NT2/D1 (cell line): ENCODE data around the gene NUDCD2.

Experiments used
- DNase-seq: peaks from one replicate; pipeline ENCODE4 v3.0.0-alpha.2; 2011; ENCODE audit warnings: low read depth, low spot score
- H3K27me3 ChIP-seq: 2 replicates; pipeline ENCODE4 v1.6.0; 2011; ENCODE audit warnings: mild to moderate bottlenecking; ENCODE audit not compliant: insufficient read length, insufficient read depth
- H3K36me3 ChIP-seq: 2 replicates; pipeline ENCODE4 v1.6.1; 2011; ENCODE audit warnings: mild to moderate bottlenecking, low read length, mixed read lengths; ENCODE audit not compliant: insufficient read depth, insufficient read length
- H3K4me1 ChIP-seq: 2 replicates; pipeline ENCODE4 v1.5.1; 2011; ENCODE audit not compliant: insufficient read depth, insufficient read length
- H3K4me3 ChIP-seq: 2 replicates; pipeline ENCODE4 v1.5.1; 2011; ENCODE audit warnings: low read depth; ENCODE audit not compliant: insufficient read length
- H3K9ac ChIP-seq: 2 replicates; pipeline ENCODE4 v1.6.0; 2011; ENCODE audit warnings: low read depth; ENCODE audit not compliant: insufficient read length
- H3K9me3 ChIP-seq: 2 replicates; pipeline ENCODE4 v1.5.1; 2011; ENCODE audit warnings: mild to moderate bottlenecking, low read length; ENCODE audit not compliant: insufficient read depth
- SUZ12 ChIP-seq: IDR thresholded peaks from 2 replicates; pipeline ENCODE4 v1.6.1; 2011; ENCODE audit not compliant: insufficient read length, insufficient read depth; ENCODE audit errors: extremely low read depth
- YY1 ChIP-seq: IDR thresholded peaks from 2 replicates; pipeline ENCODE4 v1.6.1; 2011; ENCODE audit not compliant: insufficient read length, insufficient read depth
- ZNF274 ChIP-seq: IDR thresholded peaks from 2 replicates; pipeline ENCODE4 v1.6.1; 2011; ENCODE audit warnings: mild to moderate bottlenecking, low read depth, low read length

Gene NUDCD2

DNA sequence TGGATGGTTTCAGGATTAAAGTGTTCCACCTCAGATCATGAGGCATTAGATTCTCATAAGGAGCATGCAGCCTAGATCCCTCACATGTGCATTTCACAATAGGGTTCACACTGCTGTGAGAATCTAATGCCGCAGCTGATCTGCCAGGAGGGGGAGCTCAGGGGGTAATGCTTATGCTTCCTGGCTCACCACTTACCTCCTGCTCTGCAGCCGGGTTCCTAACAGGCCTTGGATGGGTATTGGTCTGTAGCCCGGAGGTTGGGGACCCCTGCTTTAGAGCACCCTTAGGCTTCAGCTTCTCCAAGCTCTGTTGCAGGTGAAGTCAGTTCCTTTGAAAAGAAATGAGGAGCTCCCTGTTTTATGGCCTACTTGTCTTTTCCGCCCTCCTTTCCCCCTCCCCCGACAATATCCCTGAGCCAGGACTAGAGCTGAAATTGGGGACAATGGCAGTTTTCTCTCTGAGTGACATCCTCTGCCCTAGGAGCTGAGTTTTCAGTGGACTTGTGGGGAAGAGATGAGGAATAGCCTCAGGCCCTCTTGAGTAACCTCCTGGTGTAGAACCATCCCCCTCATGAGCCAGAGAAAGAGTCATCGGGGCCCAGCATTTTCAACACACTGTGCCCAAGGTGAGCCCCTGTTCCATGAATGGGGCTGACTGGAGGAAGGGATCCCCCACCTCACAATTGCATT is 29.3 kb upstream of the NUDCD2 start:
- H3K27me3 ChIP-seq, result no peaks in the 10 kb centered on the region
- no peak overlapping the region for H3K9ac ChIP-seq
- H3K4me3 ChIP-seq, result no peak overlapping the region
- H3K4me1 ChIP-seq, result peaks cover 8% of the 10 kb centered on the region
- peaks cover 42% of the 10 kb centered on the region for H3K36me3 ChIP-seq
- TF ChIP-seq SUZ12 (no peak), ZNF274 (no peak), YY1 (no peak)
- H3K9me3 ChIP-seq, result no peaks in the 10 kb centered on the region
- DNase-seq, result no peak

DNA sequence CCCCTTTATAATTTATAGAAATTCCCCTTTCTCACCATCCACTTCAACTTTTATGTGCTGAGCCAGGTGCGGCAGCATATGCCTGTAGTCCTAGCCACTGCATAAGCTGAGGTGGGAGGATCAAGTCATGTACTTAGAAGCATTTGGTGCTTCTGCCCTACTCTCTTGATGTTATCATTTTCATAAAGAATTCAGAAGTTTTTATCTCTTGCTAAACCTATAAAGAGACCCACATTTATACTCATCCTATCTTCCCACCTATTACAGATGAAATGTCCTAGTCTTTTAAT is 19.0 kb upstream of the NUDCD2 start:
- Histone ChIP-seq H3K4me1 (no peaks in the 10 kb centered on the region), H3K27me3 (no peaks in the 10 kb centered on the region), H3K36me3 (peaks cover 75% of the 10 kb centered on the region), H3K4me3 (no peak overlapping the region), H3K9me3 (no peaks in the 10 kb centered on the region), H3K9ac (no peak overlapping the region)
- TF ChIP-seq YY1, result no peak
- TF ChIP-seq SUZ12, result no peak
- no peak for DNase-seq

DNA sequence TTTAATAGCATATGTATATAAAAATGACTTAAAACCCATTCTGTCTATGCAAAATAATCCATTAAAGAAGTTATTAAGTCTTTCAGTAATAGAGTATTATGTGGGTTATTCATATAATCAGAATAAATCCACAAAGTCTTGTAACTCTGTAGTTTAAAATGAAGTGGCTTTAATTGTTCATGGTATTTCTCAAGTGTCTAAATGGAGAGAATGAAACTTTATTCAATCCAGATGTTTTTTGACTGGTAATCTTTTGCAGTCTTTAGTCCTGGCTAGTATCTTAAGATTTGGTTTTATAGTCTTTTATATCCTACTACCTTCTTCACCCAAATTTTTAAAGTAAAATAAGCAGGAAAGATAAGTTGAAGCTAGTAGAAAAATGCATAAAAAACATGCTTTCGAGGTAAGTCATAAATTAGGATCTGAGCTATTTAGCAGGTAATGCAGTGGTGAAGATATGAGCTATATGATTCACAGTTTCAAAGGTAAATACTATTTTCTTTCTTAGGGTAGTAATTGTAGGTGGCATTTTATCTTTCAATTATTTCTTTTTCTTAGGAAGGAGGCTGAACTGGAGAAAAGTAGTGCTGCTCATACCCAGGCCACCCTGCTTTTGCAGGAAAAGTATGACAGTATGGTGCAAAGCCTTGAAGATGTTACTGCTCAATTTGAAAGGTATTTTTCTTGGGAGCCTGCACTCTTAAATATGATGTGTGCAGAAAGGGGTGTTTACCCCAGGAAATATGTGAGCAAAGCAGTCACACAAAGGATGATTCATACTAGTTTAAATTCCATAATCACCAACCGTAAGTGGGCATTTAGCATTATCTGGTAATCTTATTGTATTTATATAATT is 18.5 kb upstream of the NUDCD2 start:
- no peaks in the 10 kb centered on the region for H3K27me3 ChIP-seq
- no peak for DNase-seq
- TF ChIP-seq YY1, result no peak
- TF ChIP-seq SUZ12, result no peak
- no peak for TF ChIP-seq ZNF274
- H3K4me1 ChIP-seq, result no peaks in the 10 kb centered on the region
- no peak overlapping the region for H3K9ac ChIP-seq
- H3K36me3 ChIP-seq, result peaks cover 76% of the 10 kb centered on the region
- no peaks in the 10 kb centered on the region for H3K9me3 ChIP-seq
- H3K4me3 ChIP-seq, result no peak overlapping the region

DNA sequence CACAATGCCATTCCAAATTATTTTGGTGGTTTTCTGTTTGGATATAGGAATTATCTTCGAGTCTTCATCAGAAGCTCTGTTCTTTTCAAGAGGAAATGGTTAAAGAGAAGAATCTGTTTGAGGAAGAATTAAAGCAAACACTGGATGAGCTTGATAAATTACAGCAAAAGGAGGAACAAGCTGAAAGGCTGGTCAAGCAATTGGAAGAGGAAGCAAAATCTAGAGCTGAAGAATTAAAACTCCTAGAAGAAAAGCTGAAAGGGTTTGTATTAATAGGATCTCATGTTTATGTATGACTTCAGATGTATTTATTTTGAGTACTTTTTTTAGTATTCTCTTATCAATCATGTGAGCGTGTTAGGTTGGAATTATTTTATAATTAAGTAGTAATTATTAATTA is 15.5 kb upstream of the NUDCD2 start:
- H3K9ac ChIP-seq, result no peak overlapping the region
- no peak overlapping the region for H3K4me3 ChIP-seq
- TF ChIP-seq SUZ12, result no peak
- no peak for TF ChIP-seq YY1
- no peak for TF ChIP-seq ZNF274
- H3K9me3 ChIP-seq, result no peaks in the 10 kb centered on the region
- H3K4me1 ChIP-seq, result no peaks in the 10 kb centered on the region
- no peak for DNase-seq
- peaks cover 79% of the 10 kb centered on the region for H3K36me3 ChIP-seq
- H3K27me3 ChIP-seq, result no peaks in the 10 kb centered on the region

DNA sequence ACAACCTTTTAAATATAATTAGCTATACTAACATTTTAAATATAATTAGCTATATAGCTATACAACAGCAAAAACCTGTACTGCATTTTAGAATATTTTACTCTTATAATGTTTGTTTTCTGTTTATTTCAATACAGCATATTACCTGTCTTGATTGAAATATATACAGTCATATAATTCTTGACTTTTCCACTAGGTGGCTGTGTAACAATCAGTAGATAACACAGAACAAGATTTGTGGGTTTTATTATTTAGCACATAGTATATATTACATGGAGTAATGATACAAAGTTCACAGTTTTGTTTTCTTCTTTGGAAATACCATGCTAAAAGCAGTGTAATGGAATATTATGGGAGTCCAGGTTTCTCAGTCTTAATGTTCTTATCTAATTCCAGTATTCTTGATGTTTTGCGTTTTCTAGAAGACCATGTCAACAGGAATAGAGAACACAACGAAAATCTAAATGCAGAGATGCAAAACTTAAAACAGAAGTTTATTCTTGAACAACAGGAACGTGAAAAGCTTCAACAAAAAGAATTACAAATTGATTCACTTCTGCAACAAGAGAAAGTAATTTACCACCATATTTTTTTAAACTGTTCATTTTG is 13.8 kb upstream of the NUDCD2 start:
- DNase-seq, result no peak
- H3K36me3 ChIP-seq, result peaks cover 84% of the 10 kb centered on the region
- TF ChIP-seq ZNF274, result no peak
- no peak for TF ChIP-seq SUZ12
- TF ChIP-seq YY1, result no peak

DNA sequence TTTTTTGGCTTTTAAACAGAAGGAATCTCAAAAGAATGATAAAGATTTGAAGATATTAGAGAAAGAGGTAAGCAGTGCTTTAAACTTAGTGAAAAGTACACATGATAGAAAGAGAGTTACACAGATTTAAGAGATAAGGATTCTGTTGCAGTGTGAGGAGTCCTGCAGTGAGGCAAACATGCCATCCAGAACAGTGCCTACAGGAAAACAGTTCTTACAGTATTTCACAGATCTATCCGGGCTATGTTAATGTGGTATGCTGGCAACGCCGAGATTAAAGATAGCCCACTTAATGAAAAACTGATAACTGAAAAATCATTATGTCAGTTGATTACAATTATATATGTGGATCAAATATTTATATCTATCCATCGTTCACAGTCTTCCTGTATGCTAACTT is 7.8 kb upstream of the NUDCD2 start:
- peaks cover 66% of the 10 kb centered on the region for H3K36me3 ChIP-seq

More for the DNA sequence above, 13.8 kb upstream of the NUDCD2 start:
- H3K9me3 ChIP-seq, result no peaks in the 10 kb centered on the region
- no peak overlapping the region for H3K9ac ChIP-seq
- H3K27me3 ChIP-seq, result no peaks in the 10 kb centered on the region
- no peak overlapping the region for H3K4me3 ChIP-seq
- no peaks in the 10 kb centered on the region for H3K4me1 ChIP-seq

DNA sequence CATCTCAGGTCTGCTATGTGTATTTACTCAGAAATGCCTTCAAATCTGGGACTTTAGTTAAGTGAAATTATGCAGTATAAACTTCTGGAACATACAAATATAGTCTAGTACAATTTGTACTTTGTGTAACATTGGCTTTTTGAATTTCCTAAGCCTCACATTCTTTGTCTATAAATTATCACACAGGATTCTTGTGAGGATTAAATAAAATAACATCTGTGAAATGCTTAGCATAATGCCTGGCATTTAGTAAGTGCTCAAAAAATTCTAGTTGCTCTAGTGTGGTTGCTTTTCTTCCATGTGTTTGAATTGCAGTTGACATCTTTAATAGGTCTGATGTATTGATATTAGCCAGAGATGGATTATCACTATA is 3.1 kb upstream of the NUDCD2 start:
- TF ChIP-seq YY1, result no peak
- no peak for TF ChIP-seq SUZ12
- no peak for TF ChIP-seq ZNF274
- Histone ChIP-seq H3K9me3 (no peaks in the 10 kb centered on the region), H3K36me3 (peaks cover 25% of the 10 kb centered on the region), H3K9ac (no peak overlapping the region), H3K4me3 (no peak overlapping the region), H3K27me3 (no peaks in the 10 kb centered on the region), H3K4me1 (no peaks in the 10 kb centered on the region)
- no peak for DNase-seq

More for the DNA sequence above, 7.8 kb upstream of the NUDCD2 start:
- Histone ChIP-seq H3K27me3 (no peaks in the 10 kb centered on the region), H3K9ac (no peak overlapping the region), H3K4me1 (no peaks in the 10 kb centered on the region), H3K9me3 (no peaks in the 10 kb centered on the region), H3K4me3 (no peak overlapping the region)
- TF ChIP-seq ZNF274 (no peak), SUZ12 (no peak), YY1 (no peak)
- no peak for DNase-seq
